ENCODE data around the gene SERPINE1.

The SERPINE1 gene

DNA sequence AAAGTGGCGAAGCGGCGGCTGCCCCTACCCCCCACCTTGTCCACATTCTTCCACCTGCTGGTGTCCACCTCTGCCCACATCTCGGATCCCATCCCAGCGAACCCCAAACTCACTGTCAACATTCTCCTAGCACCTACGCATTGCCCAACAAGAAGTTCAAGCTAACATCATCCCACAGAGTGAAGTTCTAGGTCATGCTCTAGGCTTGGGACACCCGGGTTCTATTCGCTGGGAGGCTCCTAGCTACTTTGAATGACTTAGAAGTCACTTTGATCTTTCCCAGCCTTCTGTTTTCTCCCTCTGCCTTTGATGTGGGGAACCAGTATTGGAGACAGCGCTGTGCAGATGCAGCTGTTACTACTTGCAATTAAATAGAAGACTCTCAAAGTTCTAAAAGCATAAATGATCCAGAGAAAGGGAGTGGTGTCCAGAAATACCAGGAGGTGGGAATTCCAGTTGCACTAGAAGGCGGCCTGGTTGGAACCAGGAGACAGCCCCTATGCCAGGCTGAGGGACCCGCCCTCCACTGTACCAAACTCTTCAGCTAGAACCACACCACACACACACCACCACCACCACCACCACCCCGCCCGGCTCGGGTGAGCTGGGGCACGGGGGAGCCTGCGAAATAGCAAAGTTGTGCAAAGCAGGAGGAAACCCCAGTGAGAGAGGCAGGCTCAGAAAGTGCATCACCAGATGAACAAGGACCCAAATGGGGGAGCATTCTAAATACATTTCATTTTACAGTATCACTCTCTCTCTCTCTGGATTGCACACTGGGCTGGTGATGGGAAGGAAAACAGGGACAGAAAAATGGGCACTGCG is 43.9 kb downstream of the SERPINE1 start:
- no peak for DNase-seq

DNA sequence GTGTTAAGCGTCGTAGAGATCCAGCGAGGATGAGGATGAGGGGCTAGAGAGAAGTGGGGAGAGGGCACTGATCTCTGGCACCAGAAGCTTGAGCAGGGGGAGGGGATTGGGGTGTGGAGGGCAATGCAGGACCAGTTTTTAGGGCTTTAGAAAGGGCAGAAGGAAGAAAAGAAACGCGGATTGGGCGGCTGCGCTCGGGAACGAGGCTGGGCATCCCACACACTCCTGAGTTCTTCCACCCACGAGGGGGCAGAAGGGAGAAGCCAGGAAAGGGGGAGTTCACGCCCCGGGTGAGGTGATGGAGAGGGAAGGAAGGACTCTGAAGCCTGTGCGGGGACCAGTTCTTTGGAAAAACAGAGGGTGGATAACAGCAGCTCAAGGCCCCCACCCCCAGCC is 44.5 kb downstream of the SERPINE1 start:
- DNase-seq = no peak

DNA sequence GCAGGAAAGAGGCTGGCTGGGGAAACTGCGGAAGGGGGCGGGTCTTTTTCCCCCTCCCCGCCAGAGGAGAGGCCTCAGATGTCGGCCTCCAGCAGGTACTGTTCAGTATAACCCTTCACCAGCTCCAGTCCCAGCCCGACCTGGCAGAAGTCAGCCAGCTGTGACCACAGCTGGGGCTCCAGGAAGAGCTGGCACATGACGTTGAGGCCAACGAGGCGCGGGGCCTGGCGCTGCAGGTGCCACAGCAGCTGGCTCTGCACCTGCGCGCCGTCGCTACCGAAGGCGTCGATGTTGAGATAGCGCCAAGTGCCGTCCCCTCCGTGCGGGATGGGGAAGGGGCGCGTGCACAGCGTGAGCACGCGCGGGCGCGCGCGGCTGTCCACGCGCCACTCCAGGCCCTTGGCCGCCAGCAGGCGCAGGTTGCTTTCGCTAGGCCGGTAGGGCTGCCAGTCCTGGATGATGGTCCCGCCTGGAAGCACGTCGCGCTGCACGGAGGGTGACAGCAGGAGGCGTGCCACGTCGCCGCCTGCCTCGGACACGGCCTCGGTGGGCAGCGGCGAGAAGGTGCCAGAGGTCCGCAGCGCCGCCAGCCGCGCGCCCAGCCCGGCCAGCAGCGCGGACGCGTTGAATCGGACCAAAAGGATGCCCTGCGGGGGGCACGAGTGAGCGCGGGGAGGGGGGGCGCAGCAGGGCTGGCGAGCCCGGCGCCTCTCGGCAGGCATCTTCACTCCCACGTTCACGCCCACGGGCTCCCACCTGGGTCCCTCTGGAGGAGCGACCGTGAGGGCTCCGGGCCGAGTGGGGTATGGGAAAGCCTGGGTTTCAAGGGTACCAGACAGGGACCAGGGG is 45.3 kb downstream of the SERPINE1 start:
- no peak for DNase-seq

DNA sequence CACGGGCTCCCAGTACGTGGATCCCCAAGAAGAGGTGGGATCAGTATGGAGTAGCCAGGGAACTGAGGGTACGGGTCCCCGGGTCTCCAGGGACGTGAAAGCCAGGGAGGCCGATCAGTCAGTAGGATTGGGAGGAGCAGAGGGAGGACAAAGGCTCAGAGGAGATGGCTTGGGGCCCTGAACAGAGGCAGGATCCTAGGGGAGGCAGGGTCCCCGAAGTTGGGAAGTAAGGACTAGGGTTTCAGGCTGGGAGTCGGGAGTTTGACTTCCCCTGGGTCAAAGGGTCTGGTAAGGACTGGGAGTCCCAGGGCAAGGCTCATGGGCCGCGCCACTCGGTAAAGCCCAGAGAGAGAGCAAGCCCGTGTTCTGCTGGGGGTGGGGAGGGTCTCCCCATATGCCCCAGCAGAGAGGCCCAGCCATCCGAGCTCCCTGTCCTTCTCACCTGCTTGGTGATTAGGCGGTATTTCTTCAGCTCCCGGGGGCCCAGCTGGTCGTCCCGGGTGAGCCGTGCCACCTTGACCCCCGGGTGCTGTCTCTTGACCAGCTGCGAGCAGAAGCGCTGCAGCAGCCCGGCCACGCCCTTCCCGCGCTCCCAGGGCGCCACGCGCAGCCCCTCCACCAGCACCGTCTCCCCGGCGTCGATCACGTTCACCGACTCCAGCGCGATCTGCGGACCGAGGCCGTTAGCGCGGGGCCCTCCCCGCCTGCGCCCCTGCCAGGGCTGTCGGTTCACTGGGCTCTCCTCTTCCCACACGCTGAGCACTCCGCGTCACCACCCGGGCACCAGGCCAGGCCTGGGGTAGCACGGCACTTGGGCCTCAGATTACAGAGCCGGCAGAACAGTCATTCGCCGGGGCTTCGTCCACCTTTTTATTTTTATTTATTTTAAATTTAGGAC is 46.2 kb downstream of the SERPINE1 start:
- peak; percentile 66 for DNase-seq

DNA sequence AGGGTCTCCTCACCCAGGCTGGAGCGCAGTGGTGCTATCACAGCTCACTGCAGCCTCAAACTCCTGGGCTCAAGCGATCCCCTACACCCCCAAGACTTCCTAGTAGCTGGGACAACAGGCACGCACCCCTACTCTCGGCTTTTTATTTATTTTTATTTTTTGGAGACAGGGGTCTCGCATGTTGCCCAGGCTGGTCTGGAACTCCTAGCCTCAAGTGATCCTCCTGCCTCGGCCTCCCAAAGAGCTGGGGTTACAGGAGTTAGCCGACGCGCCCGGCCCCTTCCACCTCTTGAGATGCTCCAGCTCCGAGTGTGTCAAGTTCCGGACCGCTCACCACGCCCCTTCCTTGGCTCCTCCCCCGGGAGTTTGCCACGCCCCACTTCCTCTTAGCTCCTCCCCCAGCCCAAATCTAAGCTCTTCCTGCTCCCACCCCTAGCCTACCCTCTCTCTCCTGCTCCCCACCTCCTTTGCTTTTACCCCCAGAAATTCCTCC is 46.9 kb downstream of the SERPINE1 start:
- DNase-seq = peak; percentile 52

DNA sequence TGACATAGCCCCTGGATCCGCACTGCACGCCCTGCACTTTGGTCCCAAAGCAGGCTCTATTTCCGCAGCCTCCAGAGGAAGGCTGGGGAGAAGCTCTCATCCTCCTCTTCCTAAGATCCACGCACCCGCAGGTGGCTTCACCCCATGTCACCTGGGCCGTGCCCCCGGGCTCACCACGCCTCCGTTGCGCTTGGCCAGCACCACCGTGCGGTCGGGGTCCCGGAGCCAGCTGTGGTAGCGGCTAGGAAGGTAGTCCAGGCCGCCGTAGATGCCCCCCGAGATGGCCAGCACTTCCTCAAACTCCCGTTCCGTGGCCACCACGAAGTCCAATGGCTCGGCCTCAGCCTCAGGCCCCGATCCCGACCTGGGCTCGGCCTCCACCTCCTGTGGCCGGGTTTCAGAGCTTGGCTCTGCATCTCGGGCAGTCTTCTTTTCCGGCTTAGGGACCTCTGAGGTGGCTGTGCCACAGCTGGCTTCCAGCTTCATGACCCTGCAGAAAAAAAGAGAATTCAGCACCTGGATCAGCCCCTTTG is 47.5 kb downstream of the SERPINE1 start:
- no peak for DNase-seq

DNA sequence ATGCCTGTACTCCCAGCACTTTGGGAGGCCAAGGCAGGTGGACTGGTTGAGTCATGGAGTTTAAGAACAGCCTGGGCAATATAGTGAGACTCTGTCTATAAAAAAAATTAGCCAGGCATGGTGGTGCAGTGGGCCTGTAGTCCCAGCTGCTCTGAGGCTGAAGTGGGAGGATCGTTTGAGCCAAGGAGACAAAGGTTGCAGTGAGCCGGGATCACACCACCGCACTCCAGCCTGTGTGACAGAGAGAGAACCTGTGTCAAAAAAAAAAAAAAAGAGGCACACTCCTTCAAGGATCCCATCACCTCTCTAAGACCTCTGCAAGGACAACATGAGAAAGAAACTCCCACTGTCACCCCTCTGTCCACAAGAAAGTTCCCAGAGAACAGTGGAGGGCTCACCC is 48.8 kb downstream of the SERPINE1 start:
- DNase-seq = no peak

DNA sequence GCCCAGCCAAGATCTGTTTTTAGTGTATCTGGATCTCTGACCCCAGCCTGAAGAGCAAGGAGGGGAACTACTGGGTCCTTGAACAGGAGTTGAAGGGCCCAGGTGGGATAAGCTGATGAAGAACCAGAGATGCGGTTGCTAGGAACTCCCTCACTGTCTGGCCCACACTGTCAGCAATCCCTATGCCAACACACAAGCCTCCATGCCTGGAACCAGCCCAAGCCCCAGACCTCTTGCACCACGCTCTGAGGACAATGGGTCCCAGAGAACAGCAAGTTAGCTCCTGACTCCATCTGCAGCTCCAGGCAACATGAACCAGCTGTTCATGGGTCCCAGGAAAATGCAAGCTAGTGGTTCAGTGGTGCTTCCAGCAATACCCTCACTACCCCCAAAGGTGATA is 50.7 kb downstream of the SERPINE1 start:
- no peak for DNase-seq

DNA sequence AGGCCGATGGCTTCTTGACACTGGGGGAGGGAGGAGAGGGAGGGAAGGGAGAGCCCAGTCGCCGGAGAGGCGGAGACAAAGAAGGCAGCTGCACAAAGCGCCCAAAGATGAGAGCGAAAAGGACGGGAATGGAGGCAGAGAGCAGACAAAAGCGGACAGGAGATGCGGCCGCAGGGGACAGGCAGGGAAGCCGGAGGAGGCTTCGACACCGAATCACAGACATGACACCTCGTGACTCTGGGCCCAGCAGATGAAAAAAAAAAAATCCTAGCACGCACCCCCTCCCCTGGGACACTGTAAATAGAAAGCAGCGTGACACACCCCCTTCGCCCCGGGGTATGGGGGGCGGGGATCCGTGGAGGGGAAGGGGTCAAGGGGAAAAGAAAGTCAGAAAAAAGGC is 52.2 kb downstream of the SERPINE1 start:
- no peak for DNase-seq

DNA sequence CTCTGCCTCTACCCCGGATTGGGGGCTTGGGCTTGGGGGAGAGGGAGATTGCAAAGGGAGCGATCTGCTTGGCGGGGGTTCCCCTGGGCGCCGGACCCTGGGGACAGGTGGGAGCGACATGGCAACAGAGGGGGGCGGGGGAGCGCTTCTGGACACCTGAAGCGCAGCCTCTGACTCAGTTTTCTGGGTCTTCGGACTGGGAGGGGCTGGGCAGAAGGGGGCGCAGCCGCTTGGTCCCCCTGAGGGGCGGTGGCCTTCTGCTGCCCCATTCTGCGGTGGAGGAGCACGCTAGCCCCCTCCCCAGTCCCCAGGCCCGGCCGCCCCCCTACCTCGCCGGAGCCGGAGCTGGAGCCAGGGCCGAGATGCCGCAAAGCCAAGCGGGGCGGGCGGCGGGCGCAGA is 52.8 kb downstream of the SERPINE1 start:
- DNase-seq = no peak

DNA sequence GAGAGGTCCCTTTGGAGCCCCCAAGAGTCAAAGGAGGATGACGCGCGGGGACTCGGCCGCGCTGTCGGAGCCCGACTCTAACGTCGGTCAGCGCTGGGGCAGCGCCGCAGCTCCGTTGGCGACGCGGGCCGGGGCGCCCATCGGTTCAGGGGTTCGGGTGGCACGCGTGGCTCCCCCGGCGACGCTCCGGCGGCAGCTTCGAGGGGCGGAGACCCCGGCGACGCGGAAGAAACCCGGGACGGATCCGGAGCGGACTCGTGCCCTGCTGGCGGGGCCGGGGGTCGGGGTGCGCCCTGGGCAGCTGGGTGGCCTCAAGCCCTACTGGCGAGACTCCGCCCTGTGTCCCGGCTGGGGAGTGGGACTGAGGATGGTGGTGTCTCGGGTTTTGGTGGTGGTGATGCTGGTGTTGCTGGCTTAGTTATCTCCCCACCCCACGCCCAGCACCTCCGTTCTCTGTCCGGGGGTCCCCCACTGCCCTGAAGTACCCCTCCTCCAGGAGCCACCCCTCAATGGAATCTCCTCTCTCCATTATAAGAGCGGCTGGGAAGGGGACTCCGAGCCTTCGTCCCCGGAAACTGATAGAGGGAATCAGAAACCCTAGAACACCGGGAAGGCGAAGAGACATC is 53.3 kb downstream of the SERPINE1 start, which contains the start of gene NAT16:
Gene NAT16 (minus strand): TSS at position 164 of the 626 bp plus-strand sequence. CDS start 5,486 bp downstream, outside the sequence.
- no peak for DNase-seq

DNA sequence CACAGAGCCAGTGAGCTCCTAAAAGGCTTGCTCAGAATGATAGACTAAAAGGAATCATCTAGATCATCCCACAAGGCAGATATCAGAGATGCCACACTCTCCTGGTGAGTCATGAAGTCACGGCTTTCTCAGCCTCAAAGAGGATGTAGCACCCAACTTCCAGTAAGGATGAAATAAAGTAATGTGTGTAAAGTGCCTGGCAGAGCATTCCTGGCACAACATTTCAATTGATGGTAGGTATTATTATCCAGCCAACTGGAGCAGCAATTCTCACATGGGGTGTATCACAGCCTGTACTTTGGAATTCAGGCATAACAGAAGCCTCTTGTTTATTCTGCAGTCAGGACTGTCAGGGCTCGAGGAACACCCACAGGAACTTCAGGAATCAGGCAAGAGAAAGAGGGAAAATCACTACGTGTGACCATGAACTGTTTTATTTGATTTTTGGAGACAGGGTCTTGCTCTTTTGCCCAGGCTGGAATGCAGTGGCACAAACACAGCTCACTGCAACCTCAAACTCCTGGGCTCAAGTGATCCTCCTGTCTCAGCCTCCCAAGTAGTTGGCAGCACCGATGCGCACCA is 58.4 kb downstream of the SERPINE1 start:
- DNase-seq = peak; percentile 62

DNA sequence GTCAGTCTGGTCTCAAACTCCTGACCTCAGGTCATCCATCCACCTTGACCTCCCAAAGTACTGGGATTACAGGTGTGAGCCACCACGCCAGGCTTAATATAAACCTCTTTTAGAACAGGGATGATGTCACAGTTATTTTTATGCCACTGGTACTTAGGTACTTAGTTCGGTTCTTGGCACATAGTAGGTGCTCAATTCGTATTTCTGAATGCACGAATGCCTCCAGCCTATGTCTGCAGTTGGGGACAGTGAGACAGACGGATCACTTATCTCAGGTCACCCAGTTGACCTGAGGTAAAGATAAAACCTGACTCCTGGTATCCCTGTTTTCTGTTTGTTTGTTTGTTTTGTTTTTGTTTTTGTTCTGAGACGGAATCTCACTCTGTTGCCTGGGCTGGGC is 59.3 kb downstream of the SERPINE1 start:
- no peak for DNase-seq

DNA sequence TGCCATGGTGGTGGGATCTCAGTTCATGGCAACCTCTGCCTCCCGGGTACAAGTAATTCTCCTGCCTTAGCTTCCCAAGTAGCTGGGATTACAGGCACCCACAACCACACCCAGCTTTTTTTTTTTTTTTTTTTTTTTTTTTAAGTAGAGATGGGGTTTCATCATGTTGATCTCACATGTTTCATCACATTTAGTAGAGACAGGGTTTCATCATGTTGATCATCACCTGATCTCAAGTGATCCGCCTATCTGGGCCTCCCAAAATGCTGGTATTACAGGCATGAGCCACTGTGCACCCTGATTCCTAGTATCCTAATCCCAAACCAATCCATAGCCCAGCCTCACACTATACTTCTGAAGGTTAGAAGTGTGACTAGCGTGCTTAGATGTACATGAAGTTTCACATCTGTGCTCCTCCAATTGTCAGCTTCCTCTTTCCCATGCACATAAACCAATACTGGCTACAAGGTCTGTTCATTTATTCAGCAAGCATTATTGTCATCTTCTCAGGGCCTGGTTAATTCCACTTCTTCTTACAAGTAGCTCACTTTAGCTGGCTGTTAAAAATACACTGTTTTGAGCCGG is 60.0 kb downstream of the SERPINE1 start:
- DNase-seq = no peak

All from fibroblast of skin of right biceps (primary cell).